HuH-7.5 (cell line): ENCODE data around the gene TFF1.

Experiments
- DNase-seq: peaks from one replicate; pipeline ENCODE4 v3.0.0; 2011; ENCODE audit warnings: low spot score

Gene TFF1

DNA sequence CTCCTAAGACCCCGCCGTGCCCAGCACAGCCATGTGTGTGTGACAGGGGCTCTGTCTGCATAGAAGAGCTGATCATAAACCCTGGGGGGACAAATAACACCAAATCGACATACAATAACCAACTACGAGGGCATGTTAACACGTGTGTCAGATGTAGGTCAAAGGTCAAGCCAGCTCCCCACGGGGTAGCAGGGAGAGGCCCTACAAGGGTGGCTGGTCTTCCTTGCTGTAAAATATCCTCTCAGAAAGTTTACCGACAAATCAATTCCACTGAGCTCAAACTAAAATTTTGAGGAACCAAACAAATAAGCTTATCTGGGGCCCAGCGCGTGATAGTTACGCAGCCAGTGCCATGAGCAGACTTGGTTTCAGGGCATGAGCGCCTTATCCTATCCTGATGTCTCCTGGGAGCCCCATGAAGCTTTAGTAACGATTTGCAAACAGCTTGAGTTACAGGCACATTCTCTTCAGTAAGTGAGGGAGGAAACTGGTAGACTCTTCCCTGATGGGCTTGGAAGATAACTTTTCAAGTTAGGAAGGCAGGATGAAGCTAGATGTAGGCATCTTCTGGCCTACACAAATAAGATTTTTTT, 32.2 kb upstream of the TFF1 start:
- DNase-seq, result no peak

DNA sequence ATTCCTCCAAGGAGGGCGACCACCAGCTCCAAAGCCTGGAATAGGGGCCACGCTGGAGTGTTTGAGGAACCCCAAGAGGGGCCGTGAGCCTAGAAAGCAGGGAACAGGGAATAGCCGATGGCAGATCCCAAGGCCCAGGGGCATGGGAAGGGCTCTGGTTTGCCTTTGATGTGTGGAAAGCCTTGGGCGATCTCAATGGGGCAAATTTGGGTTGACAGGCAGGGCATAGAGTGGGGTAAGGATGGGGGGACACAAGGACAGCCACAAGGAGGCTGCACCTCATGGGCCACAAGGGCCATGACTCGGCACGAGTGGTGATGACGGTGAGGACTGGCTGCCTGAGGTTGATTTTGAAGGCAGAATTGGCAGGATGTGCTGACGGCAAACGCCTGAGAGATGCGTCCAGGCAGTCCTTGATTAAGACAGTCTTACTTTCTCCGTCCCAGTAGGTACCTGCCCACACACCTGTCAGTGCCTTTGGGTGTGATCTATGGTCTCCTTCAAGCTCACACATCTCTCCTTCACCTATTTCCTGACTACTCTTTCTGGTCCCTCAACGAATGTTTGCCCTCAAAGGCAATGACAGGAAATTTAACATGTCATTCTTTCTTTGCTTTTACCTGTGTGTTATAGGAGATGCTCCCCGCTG, 31.5 kb upstream of the TFF1 start:
- no peak for DNase-seq

DNA sequence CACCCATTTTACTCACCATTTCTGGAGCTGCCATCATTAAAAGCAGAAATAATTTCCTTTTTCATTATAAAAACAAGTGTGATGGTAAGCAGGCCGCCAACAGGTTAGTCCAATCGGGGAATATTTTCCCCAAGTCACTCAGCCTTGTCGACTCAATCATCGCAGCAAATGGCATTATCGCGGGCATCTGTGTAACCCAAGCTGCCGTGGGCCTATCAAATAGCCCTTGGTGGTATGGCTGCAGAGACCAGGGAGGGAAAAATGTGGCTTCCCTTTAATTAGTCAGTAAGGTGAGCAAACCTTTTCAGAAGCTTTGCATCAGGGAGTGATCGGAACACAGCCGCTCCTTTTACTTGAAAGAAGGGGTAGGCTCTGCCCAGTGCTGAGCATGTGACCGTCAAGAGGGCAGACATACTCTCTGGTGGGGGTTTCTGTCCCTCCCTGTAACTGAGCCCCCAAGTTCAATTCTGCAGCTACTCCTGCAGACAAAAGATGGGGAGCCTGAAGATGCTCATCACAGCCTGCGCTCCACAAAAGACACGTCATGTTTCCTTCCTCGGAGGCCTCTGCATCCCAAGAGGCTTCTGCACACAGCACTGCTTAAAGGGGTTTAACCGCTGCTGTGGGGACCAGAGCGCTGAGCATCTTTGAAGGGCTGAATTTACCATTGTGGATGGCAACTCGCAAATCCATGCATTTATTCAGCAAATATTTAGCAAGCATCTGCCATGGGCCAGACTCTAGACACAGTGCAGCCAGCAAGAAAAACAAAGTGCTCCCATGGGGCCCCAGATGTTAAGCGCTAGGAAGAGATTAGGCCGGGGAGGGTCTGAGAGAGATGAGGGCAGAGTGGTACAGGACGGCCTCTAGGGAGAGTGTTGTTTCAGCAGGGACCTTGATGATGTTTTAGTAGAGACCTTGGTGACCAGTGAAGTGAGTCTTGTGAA, 30.7 kb upstream of the TFF1 start:
- DNase-seq, result no peak

DNA sequence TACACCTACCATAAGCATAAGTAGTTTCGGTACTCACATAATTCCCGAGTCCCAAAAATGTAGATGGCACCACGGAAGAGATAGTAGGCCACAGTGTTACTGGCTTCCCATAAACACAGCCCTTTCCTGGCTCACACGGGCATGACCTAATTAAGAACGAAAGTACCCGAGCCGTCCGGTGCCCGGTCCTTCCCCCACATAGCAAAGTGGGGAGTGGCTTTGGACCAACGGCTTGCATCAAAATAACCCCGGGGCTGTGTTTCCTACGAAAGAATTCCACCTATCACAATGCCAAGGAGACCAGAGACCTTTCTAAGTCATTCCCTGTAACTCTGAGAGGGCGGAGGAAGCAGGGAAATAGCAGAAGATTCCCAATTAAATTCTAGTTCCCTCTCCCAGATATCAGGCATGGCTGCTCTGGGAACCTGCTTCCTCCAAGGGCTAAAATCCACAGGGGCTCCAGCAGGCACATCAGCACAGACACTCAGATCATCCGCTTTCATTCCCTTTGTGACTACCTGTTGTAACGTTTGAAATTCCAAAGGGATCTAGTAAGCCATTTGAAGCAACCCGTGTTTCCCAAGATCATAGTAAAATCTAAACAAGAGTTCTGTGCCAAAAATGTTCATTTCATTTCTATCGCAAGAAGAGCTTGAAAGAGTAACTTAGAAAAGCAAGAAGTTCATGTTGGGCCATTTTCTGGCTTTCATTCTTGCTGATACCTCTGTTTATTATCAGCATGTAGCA, 29.7 kb upstream of the TFF1 start, which contains the start of gene TMPRSS3:
Gene TMPRSS3, minus strand, starts transcription at position 148 of the 747 bp plus-strand sequence. CDS start 635 bp downstream, outside the sequence.
- no peak for DNase-seq

DNA sequence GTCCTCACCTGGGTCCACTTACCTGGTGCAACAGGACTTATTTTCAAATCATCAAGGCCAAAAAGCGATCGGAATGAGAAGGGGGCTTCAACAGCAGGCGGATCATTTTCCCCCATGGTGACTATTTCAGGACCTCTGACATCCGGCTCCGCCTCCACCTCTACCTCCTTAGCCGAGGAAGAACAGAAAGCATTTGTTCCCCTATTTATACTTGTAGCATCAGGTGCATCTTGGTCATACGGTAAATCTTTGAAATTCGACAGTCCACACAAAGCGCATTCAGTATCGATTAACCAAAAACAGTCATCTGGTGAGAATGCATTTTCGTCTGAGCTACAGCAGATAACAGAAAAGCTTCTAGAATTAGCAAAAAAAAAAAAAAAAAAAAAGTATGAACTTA, 29.0 kb upstream of the TFF1 start:
- DNase-seq, result no peak

DNA sequence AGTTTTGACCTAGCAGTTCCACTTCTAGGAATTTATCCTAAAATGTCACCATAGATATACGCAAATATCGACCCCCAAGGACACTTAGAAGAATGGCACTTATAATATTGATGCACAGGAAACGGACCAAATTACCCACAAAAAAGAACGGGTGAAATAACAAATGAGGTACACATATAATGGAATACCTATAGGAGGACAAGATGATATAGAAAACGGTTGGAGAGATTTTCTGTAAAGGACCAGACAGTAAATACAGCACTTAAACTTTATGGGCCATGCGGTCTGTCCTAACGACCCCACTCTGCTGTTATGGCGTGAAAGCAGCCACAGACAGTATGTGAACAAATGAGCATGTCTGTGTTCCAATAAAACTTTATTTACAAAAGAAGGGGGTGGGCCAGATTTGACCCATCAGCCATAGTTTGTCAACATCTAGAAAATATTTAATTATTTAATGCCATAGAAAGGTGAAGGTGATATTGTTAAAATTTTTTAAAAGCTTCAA, 27.2 kb upstream of the TFF1 start:
- no peak for DNase-seq

DNA sequence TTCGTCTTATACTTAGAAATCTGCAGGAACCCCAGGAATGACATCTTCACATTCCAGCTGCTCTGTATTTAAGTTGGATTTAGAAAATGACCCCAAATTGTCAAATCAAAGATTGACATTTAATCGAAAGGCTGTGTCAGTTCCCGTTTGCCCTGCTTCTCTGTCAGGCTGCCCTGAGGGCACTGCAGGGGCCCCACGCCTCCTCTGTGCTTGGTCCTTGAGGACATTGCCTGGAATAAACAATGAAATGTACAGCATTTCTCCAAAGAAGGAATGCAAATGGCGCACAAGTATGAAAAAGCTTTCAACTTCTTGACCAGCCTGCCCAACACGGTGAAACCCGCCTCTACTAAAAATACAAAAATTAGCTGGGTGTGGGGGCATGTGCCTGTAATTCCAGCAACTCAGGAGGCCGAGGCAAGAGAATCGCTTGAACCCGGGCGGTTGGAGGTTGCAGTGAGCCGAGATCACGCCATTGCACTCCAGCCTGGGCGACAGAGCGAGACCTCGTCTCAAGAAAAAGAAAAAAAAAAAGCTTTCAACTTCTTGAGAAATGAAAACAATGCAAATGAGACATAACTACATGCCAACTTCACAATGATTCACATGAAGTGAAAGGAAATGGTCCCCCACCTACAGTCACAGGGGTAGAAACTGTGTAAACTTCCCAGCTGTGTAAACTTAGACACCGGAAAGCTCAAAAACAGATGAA, 26.6 kb upstream of the TFF1 start:
- no peak for DNase-seq

DNA sequence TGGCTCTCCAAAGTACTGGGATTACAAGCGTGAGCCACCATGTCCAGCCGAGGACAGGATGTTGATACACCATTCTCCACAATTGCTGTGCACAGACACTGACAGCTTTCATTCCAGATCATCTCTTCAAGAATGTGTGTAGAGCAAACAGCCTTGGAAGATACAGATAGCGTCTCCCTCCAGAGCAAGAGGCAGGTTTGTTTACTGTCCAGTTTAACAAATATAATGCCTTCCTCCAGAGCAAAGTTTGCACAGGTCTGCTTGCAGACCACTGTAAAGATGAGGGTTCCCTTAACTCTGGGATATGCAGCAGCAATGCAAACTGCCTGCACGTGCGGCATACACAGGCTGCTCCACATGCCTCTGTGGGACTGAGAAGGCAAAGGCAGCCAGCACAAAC, 25.0 kb upstream of the TFF1 start:
- no peak for DNase-seq

DNA sequence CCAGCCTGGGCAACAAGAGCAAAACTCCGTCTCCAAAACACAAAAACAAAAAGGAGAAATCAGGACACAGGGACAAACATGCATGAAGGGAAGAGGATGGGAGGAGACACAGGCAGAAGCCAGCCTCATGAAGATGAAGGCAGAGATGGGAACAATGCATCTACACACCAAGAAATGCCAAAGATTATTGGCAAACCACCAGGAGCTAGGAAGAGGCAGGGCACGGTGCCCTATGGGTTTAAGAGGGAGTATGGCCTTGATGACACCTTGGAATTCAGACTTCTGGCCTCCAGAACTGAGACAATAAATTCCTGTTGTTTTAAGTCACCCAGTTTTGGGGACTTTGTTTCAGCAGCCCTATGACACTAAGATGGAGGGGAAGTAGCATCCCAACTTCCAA, 24.4 kb upstream of the TFF1 start:
- DNase-seq, result no peak

DNA sequence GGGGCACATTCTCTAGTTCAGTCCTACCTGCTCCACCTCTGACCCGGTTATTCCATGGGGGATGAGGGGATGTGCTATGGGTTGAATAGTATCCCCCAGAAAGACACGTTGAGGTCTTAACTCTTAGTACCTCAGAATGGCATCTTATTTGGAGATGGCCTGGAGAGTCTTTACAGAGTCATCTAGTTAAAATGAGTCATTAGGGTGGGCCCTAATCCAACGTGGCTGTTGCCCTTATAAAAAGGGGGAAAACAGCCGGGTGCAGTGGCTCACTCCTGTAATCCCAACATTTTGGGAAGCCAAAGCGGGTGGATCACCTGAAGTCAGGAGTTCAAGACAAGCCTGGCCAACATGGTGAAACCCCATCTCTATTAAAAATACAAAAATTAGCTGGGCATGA, 23.9 kb upstream of the TFF1 start:
- no peak for DNase-seq

DNA sequence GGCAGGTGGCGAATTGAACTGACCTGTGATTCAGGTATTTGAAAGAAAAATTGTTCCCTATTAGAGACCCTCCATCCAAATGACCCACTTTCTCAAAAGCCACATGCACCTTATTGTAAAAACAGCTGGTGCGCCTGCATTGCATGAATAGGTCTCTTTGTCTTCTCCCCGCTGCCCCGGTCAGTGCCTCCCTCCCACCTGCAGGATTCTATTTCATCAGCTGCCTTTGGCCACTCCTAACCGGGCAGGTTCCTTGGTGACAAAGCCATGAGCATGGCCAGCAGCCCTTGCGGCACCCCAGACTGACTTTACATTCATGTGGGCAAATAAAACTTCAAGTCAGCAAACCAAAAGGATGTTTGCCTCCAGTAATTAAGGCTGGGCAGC, 23.1 kb upstream of the TFF1 start:
- DNase-seq, result no peak

DNA sequence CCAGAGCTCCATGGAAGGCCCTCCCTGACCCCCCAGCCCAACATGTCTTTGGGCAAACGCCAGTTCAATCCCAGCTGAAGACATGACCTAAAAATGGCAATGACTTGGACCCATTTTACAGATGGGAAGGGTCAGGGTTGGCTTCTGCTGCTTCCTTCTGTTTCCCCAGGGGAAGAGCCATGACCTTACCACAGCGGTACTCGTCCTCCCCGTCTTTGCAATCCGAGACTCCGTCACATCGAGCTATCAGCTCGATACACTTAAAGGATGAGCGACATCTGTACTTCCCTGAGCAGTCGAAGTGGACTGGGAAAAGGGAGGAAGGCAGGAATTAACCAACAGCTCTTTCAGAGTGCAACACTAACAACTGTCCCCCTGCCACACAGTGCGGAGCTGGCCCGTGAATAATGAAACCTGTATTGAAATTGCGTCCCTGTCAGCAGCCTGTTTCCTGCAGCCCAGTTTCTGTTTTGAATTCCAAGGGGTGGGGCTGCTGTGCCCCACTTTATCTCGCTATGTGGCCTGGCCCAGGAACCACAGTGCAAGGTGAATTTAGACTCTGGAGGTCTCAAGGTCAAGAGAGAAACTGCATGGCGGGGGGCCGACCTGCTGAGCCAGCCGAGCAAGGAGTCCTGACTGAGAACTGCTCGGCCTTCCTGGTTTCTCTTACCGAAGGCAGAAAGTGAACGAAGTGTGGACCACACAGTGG, 22.6 kb upstream of the TFF1 start:
- DNase-seq, result no peak

DNA sequence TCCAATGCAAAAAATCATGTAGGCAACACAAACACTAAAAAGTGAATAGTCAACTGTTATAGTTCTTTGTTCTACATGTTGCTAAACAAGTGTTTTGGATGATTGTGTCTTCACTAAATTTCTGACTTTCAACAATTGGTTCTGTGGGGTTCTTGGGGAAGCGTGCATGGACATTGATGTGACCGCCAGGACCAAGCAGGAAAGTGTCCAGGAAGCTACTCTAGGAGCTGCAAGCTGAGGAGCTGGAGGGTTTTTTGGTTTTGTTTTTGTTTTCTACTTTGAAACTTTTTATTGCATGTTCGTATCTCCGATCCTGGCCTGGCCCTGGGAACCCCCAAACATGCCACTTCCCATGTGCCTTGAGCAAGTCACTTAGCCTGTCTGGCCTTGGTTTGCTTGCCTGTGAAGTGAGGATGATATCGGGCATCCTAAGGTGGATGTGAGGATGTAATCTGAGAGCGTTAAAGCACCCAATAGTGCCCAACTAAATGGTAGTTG, 21.6 kb upstream of the TFF1 start:
- no peak for DNase-seq

DNA sequence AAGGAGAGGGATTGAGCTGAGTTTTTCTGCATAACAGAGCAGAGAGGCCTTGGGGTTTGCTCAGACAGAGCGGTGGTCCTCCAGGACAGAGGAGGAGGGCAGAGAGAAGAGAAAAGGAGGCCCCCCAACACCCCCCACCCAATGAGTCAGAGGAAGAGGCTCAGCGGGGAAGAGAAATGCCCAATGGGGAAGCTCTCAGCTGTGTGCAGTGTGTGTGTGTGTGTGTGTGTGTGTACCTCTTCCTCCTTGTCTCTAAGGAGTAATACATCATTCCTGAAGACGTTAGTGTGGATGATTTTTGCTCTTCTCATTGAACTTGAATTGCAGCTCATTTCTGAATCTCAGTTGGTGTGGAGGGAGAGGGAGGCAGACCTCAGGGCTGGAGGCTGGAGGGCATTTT, 20.8 kb upstream of the TFF1 start:
- no peak for DNase-seq

DNA sequence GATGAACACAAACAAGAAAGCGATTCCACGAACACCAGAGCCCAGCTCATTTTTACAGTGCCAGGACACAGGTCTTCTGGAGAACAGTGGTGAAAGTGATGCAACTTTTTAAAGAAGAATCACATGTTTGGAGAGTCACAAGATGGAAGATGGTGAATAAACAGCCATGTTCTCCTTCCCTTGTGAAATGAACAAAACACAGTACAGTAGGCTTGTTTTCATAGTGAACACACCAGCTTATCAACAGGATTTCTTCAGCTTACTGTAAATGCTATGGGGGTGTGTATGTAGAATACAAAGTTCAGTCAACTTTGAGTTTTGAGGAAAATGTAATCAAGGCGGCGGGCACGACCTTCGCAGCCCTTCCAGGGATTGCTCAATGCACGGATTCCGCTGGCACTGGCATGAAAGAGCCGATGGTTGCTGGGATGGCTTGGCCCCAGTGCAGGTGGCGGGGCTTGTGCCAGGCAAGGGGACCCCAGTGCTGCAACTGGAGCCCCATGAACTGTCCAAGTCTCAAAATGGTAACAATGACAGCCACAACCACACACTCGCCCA, 19.8 kb upstream of the TFF1 start:
- DNase-seq, result no peak

DNA sequence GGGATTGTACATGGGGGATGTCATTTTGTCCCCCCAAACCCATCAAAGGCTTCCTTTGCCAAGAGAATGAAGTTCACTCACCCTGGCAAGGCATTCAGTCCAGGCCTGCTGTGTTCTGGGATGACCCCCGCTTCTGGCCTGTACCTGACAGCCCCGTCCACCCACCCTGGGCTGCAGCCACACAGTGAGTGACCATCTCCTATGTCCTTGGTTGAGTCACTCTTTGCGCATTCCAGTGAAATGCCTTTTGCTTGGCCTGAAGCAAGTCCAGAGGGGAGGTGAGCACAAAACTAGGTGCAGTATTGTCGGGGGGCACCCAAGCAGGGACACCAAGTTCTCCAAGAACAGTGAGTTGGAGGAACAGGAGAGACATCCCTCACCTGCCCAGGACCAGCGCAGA, 19.3 kb upstream of the TFF1 start:
- no peak for DNase-seq

DNA sequence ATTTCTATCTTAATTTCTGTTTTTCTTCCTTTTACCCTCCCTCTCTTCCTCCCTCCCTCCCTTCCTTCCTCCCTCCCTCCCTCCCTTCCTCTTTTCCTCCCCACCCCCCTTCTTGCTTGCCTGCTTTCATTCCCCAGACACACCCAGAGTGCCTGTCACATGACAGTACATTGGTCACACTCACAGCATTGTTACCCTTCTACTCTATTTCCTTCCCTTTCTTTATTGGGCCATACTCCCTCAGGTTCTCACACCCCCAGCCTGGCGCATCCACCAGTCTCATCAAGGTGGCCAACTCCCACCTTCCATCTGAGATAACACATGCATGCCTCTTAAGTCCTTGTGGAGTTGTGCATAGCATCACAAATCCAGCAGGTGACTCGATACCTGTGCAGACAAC, 18.7 kb upstream of the TFF1 start:
- DNase-seq, result no peak

DNA sequence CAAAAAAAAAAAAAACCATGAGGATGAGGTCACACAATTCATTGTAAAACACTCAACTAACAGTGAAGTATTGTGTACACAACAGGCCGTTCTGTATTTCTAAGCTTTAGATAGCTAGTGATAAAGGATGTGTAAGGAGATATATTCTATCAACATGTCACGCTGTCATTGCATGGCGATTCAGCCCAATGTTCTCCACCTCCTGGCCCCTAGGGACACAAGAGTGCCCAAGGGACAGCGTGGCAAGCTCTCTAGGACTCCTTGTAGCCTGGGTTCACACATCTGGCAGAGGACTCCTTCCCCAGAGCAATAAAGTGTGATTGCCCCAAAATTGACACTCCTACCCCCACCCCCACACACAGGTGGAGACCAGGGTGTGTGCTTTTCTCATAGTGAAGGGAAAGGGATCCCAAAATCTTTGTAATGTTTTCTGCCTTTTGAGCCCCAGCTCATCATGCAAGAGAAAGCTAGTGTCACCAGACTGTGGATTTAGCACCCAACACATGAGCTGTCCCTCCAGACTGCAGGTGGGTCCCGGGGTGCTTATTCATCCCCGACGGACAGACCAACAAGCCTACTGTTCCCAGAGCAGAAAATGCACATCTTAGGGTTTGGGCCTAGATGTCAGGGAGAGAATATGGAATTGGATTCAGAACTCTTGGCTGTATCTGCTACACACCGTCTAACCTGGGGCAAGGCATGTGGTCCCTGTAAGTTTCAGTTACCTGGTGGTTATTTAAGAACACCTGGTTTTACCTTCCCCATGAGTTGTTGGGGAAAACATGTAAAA, 18.0 kb upstream of the TFF1 start:
- no peak for DNase-seq

DNA sequence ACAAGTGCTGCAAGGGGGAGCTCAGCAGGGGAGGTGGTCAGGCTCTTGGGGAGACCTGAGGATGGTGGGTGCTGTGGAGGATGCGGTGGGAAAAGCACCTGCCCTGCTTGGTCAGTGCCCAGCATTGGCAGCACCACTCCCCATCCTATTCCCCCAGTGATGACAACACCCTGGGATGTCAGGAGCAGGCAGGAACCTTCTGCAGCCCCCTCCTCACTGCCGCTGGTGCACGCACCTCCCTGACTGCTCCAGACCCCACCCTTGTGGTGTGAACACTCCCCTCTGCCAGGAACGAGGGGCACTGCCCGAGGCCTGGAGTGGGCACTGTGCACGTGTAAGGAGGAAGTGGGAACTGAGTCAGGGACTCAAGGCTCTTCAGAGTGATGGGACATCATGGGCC, 17.0 kb upstream of the TFF1 start:
- no peak for DNase-seq

DNA sequence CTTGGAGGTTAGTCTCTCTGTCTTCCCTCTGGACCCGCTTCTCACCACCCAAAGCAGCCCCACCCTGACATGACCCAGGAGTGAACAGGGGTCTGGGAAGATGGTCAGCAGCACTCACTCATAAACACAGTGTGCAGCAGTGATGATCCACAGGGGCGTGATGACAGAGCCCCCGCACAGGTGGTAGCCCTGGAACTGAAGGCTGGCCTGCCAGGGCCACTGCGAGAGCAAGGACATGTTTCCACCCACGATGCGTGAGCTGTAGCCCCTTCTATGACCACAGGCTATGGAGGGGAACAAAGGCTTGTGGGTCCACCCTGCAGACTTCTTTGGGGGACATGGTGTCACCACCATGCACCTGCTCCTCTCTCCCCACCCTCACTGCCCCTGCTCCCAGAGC, 16.6 kb upstream of the TFF1 start:
- DNase-seq, result no peak
